H9 (cell line): Measurements from ENCODE around the gene VPS72. TPM values are rescaled to one million over a fixed set of nuclear protein-coding genes. Genes with fewer than 3 reads are reported as not detected.

Experiments used
- DNase-seq: peaks from one replicate; pipeline ENCODE4 v3.0.0-alpha.2; 2017
- H2AFZ ChIP-seq: one replicate; pipeline ENCODE4 v1.6.1; 2013; ENCODE audit warnings: mild to moderate bottlenecking, low read length, control low read depth, moderate library complexity
- H2AK5ac ChIP-seq: 2 replicates; pipeline ENCODE4 v1.6.1; 2013; ENCODE audit warnings: low read length, control low read depth, mixed read lengths; ENCODE audit not compliant: insufficient read length
- H2BK120ac ChIP-seq: one replicate; pipeline ENCODE4 v1.6.1; 2013; ENCODE audit warnings: low read depth, mild to moderate bottlenecking, low read length, control low read depth, inconsistent platforms; ENCODE audit not compliant: poor library complexity, severe bottlenecking
- H2BK12ac ChIP-seq: 2 replicates; pipeline ENCODE4 v1.6.1; 2013; ENCODE audit warnings: low read length, control low read depth, mixed read lengths, low read depth; ENCODE audit not compliant: insufficient read length
- H2BK15ac ChIP-seq: 2 replicates; pipeline ENCODE4 v1.6.1; 2013; ENCODE audit warnings: low read depth, low read length, control low read depth
- H2BK20ac ChIP-seq: one replicate; pipeline ENCODE4 v1.6.1; 2013; ENCODE audit warnings: low read depth, mild to moderate bottlenecking, low read length, control low read depth, inconsistent platforms; ENCODE audit not compliant: poor library complexity, severe bottlenecking
- H2BK5ac ChIP-seq: 2 replicates; pipeline ENCODE4 v1.6.1; 2013; ENCODE audit warnings: low read length, control low read depth, mixed read lengths; ENCODE audit not compliant: insufficient read length
- H3K14ac ChIP-seq: 2 replicates; pipeline ENCODE4 v1.6.1; 2013; ENCODE audit warnings: low read length, control low read depth; ENCODE audit not compliant: insufficient read depth
- H3K18ac ChIP-seq: 2 replicates; pipeline ENCODE4 v1.6.1; 2013; ENCODE audit warnings: low read depth, mild to moderate bottlenecking, mixed read lengths, low read length, control low read depth; ENCODE audit not compliant: insufficient read length
- H3K23ac ChIP-seq: 2 replicates; pipeline ENCODE4 v1.6.1; 2013; ENCODE audit warnings: low read length, control low read depth, mixed read lengths, low read depth; ENCODE audit not compliant: insufficient read length
- H3K23me2 ChIP-seq: 2 replicates; pipeline ENCODE4 v1.6.1; 2013; ENCODE audit warnings: low read depth, mild to moderate bottlenecking, mixed read lengths, low read length, control low read depth; ENCODE audit not compliant: insufficient read length, poor library complexity, severe bottlenecking
- H3K27ac ChIP-seq: 2 replicates; pipeline ENCODE4 v1.5.1; 2013; ENCODE audit warnings: low read length, control low read depth, mixed read lengths, low read depth; ENCODE audit not compliant: insufficient read length
- H3K27me3 ChIP-seq: 2 replicates; pipeline ENCODE4 v1.6.1; 2013; ENCODE audit warnings: low read length, control low read depth, inconsistent platforms; ENCODE audit not compliant: insufficient read depth
- H3K4ac ChIP-seq: 2 replicates; pipeline ENCODE4 v1.6.1; 2013; ENCODE audit warnings: low read depth, mild to moderate bottlenecking, control low read depth, inconsistent platforms, low read length, moderate library complexity
- H3K4me1 ChIP-seq: 2 replicates; pipeline ENCODE4 v1.6.1; 2013; ENCODE audit warnings: low read length, control low read depth, inconsistent platforms; ENCODE audit not compliant: insufficient read depth
- H3K4me2 ChIP-seq: 2 replicates; pipeline ENCODE4 v1.6.1; 2013; ENCODE audit warnings: low read length, control low read depth, mixed read lengths; ENCODE audit not compliant: insufficient read length, insufficient read depth
- H3K56ac ChIP-seq: 2 replicates; pipeline ENCODE4 v1.6.1; 2013; ENCODE audit warnings: low read depth, mild to moderate bottlenecking, mixed read lengths, low read length, control low read depth; ENCODE audit not compliant: insufficient read length
- H3K79me1 ChIP-seq: 2 replicates; pipeline ENCODE4 v1.6.1; 2013; ENCODE audit warnings: low read depth, mild to moderate bottlenecking, moderate library complexity, low read length, control low read depth, inconsistent platforms; ENCODE audit not compliant: insufficient read depth, poor library complexity, severe bottlenecking
- H3K79me2 ChIP-seq: 2 replicates; pipeline ENCODE4 v1.6.1; 2013; ENCODE audit warnings: low read length, control low read depth, inconsistent platforms; ENCODE audit not compliant: insufficient read depth
- H3K9ac ChIP-seq: 2 replicates; pipeline ENCODE4 v1.6.1; 2013; ENCODE audit warnings: low read length, control low read depth, mixed read lengths; ENCODE audit not compliant: insufficient read length; ENCODE audit errors: extremely low read depth
- H3K9me3 ChIP-seq: one replicate; pipeline ENCODE4 v1.6.1; 2013; ENCODE audit warnings: low read depth, low read length, inconsistent platforms; ENCODE audit not compliant: control insufficient read depth
- H3T11ph ChIP-seq: one replicate; pipeline ENCODE4 v1.6.1; 2013; ENCODE audit warnings: mild to moderate bottlenecking, low read length, control low read depth, inconsistent platforms
- H4K20me1 ChIP-seq: one replicate; pipeline ENCODE4 v1.6.1; 2013; ENCODE audit not compliant: control insufficient read depth, insufficient read length, insufficient read depth
- H4K5ac ChIP-seq: 2 replicates; pipeline ENCODE4 v1.6.1; 2013; ENCODE audit warnings: low read depth, mild to moderate bottlenecking, mixed read lengths, low read length, control low read depth; ENCODE audit not compliant: insufficient read length
- H4K8ac ChIP-seq: replicated peaks from 2 replicates; pipeline ENCODE4 v1.6.1; 2013; ENCODE audit warnings: low read length, control low read depth, mixed read lengths, low read depth; ENCODE audit not compliant: insufficient read length
- H4K91ac ChIP-seq: 2 replicates; pipeline ENCODE4 v1.6.1; 2013; ENCODE audit warnings: low read depth, mild to moderate bottlenecking, moderate library complexity, mixed read lengths, low read length, control low read depth; ENCODE audit not compliant: insufficient read length
- H3K27ac Mint-ChIP-seq, 3 experiments: 2 replicates in 2 of 3; 3 replicates in 1 of 3; pipeline ENCODE4 v1.8.0; 2020 to 2021; ENCODE audit warnings: mixed read lengths in 3 of 3, mild to moderate bottlenecking in 1 of 3, moderate library complexity in 1 of 3
- H3K27me3 Mint-ChIP-seq: 2 replicates; pipeline ENCODE4 v1.8.0; 2021; ENCODE audit warnings: low read depth, mild to moderate bottlenecking, moderate library complexity, mixed read lengths
- H3K36me3 Mint-ChIP-seq, 3 experiments: 2 replicates in 2 of 3; 3 replicates in 1 of 3; pipeline ENCODE4 v1.8.0; 2020 to 2021; ENCODE audit warnings: low read depth in 3 of 3, mixed read lengths in 3 of 3; ENCODE audit not compliant: insufficient read depth in 1 of 3
- H3K4me1 Mint-ChIP-seq, 2 experiments: 2 replicates each; pipeline ENCODE4 v1.8.0; 2020; ENCODE audit warnings: mixed read lengths in 2 of 2
- H3K4me3 Mint-ChIP-seq, 2 experiments: 2 replicates in 1 of 2; 3 replicates in 1 of 2; pipeline ENCODE4 v1.8.0; 2020 to 2021; ENCODE audit warnings: mild to moderate bottlenecking in 2 of 2, mixed read lengths in 2 of 2, moderate library complexity in 1 of 2
- H3K9me3 Mint-ChIP-seq, 2 experiments: 2 replicates in 1 of 2; 3 replicates in 1 of 2; pipeline ENCODE4 v1.8.0; 2020; ENCODE audit warnings: mild to moderate bottlenecking in 2 of 2, mixed read lengths in 2 of 2, moderate library complexity in 1 of 2
- WGBS: extraction: QIAGEN DNeasy Blood & Tissue Kit; methylation state at CpG from one replicate; pipeline ENCODE4 v1.1.7; 2013; ENCODE audit warnings: missing lambda C conversion rate, low lambda C conversion rate, mixed read lengths; ENCODE audit not compliant: insufficient read length; ENCODE audit errors: extremely low coverage; 5-methylcytosine and 5-hydroxymethylcytosine counted together
- total RNA-seq: library from RNA; stranded (reverse); gene quantifications from 2 replicates; pipeline ENCODE4 v1.2.1, GENCODE V29; 2021
- TF ChIP-seq, protein P1 (sequence below): fragments of 200-600 bp; sonication (generic); conservative IDR thresholded peaks from 3 replicates; pipeline ENCODE4 v1.8.0; 2021; ENCODE audit warnings: antibody characterized with exemption, mild to moderate bottlenecking

Gene VPS72
- total RNA-seq, 1 experiment from 2014 or later, result 91.4 TPM

DNA sequence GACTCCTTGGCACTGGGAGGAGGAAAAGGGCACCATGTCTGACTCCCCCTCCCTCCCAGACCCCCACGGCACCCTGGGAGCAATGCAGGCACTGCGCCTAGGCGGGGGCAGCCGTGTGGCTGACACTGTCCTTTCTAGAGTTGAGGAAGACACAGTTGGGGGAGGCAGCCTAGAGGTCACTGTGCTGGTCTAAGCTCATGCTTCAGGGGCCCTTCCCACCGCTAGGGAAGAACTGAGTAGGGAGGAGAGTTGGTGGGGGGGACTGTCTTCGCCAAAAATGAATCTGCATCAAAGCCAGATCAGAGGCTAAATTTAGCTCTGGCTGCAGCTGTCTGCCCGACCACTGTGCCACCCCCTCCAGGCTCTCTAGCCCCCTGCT is 47.0 kb downstream of the VPS72 start:
- H3K36me3 Mint-ChIP-seq, result peaks cover 5 to 10% (median 8%) of the 10 kb centered on the region in 3 experiments; a peak in 4 of 7 replicates
- no peak overlapping the region for H2AK5ac ChIP-seq
- no peaks in the 10 kb centered on the region for H3K9me3 ChIP-seq
- H3K27me3 ChIP-seq, result no peaks in the 10 kb centered on the region; the same call in 1 of the 2 replicates
- no peak overlapping the region for H3K18ac ChIP-seq
- no peak overlapping the region for H3K27ac ChIP-seq
- H3K9me3 Mint-ChIP-seq, result no peaks in the 10 kb centered on the region
- no CpG with 5 or more reads among the region's 7 CpGs for WGBS
- no peak overlapping the region for H2BK12ac ChIP-seq
- H3K4me3 Mint-ChIP-seq, result 0 out of 5 replicates have a peak overlapping the region, but pooled peaks of 1 of the 2 experiments have one; percentile 24
- H2BK20ac ChIP-seq, result no peak overlapping the region
- H3K4me1 Mint-ChIP-seq, result peaks cover 34 to 43% of the 10 kb centered on the region in 2 experiments
- H3K4ac ChIP-seq, result no peak overlapping the region
- H3K27me3 Mint-ChIP-seq, result peaks cover 26% of the 10 kb centered on the region
- H4K91ac ChIP-seq, result no peak overlapping the region
- peak overlapping the region; percentile 90 for H3K4me2 ChIP-seq
- no peak overlapping the region for H3K9ac ChIP-seq
- no peak overlapping the region for H2BK5ac ChIP-seq
- no peak overlapping the region for H2AFZ ChIP-seq
- no peaks in the 10 kb centered on the region for H3K79me1 ChIP-seq
- no peak overlapping the region for H2BK120ac ChIP-seq
- no peak overlapping the region for H4K5ac ChIP-seq
- H4K20me1 ChIP-seq, result peaks cover 4% of the 10 kb centered on the region
- peaks cover 22% of the 10 kb centered on the region; the same call in 1 of the 2 replicates for H3K4me1 ChIP-seq
- no peak overlapping the region for H3K27ac Mint-ChIP-seq
- H3K56ac ChIP-seq, result no peak overlapping the region
- H3K23ac ChIP-seq, result no peak overlapping the region
- peaks cover 24% of the 10 kb centered on the region for H3K23me2 ChIP-seq
- H3T11ph ChIP-seq, result no peak overlapping the region
- no peaks in the 10 kb centered on the region for H3K79me2 ChIP-seq
- no peak overlapping the region; the same call in 1 of the 2 replicates for H2BK15ac ChIP-seq
- DNase-seq, result no peak
- H4K8ac ChIP-seq, result no peak overlapping the region
- H3K14ac ChIP-seq, result no peak overlapping the region
- TF ChIP-seq, protein P1, sequence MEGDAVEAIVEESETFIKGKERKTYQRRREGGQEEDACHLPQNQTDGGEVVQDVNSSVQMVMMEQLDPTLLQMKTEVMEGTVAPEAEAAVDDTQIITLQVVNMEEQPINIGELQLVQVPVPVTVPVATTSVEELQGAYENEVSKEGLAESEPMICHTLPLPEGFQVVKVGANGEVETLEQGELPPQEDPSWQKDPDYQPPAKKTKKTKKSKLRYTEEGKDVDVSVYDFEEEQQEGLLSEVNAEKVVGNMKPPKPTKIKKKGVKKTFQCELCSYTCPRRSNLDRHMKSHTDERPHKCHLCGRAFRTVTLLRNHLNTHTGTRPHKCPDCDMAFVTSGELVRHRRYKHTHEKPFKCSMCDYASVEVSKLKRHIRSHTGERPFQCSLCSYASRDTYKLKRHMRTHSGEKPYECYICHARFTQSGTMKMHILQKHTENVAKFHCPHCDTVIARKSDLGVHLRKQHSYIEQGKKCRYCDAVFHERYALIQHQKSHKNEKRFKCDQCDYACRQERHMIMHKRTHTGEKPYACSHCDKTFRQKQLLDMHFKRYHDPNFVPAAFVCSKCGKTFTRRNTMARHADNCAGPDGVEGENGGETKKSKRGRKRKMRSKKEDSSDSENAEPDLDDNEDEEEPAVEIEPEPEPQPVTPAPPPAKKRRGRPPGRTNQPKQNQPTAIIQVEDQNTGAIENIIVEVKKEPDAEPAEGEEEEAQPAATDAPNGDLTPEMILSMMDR, result no peak
